H9 (cell line): ENCODE data around the gene LTB4R. TPM values are rescaled to one million over a fixed set of nuclear protein-coding genes. Genes with fewer than 3 reads are reported as not detected.

Experiments
- DNase-seq: peaks from one replicate; pipeline ENCODE4 v3.0.0-alpha.2; 2017
- H2AFZ ChIP-seq: one replicate; pipeline ENCODE4 v1.6.1; 2013; ENCODE audit warnings: mild to moderate bottlenecking, low read length, control low read depth, moderate library complexity
- H2AK5ac ChIP-seq: 2 replicates; pipeline ENCODE4 v1.6.1; 2013; ENCODE audit warnings: low read length, control low read depth, mixed read lengths; ENCODE audit not compliant: insufficient read length
- H2BK120ac ChIP-seq: one replicate; pipeline ENCODE4 v1.6.1; 2013; ENCODE audit warnings: low read depth, mild to moderate bottlenecking, low read length, control low read depth, inconsistent platforms; ENCODE audit not compliant: poor library complexity, severe bottlenecking
- H2BK12ac ChIP-seq: 2 replicates; pipeline ENCODE4 v1.6.1; 2013; ENCODE audit warnings: low read length, control low read depth, mixed read lengths, low read depth; ENCODE audit not compliant: insufficient read length
- H2BK15ac ChIP-seq: 2 replicates; pipeline ENCODE4 v1.6.1; 2013; ENCODE audit warnings: low read depth, low read length, control low read depth
- H2BK20ac ChIP-seq: one replicate; pipeline ENCODE4 v1.6.1; 2013; ENCODE audit warnings: low read depth, mild to moderate bottlenecking, low read length, control low read depth, inconsistent platforms; ENCODE audit not compliant: poor library complexity, severe bottlenecking
- H2BK5ac ChIP-seq: 2 replicates; pipeline ENCODE4 v1.6.1; 2013; ENCODE audit warnings: low read length, control low read depth, mixed read lengths; ENCODE audit not compliant: insufficient read length
- H3K14ac ChIP-seq: 2 replicates; pipeline ENCODE4 v1.6.1; 2013; ENCODE audit warnings: low read length, control low read depth; ENCODE audit not compliant: insufficient read depth
- H3K18ac ChIP-seq: 2 replicates; pipeline ENCODE4 v1.6.1; 2013; ENCODE audit warnings: low read depth, mild to moderate bottlenecking, mixed read lengths, low read length, control low read depth; ENCODE audit not compliant: insufficient read length
- H3K23ac ChIP-seq: 2 replicates; pipeline ENCODE4 v1.6.1; 2013; ENCODE audit warnings: low read length, control low read depth, mixed read lengths, low read depth; ENCODE audit not compliant: insufficient read length
- H3K23me2 ChIP-seq: 2 replicates; pipeline ENCODE4 v1.6.1; 2013; ENCODE audit warnings: low read depth, mild to moderate bottlenecking, mixed read lengths, low read length, control low read depth; ENCODE audit not compliant: insufficient read length, poor library complexity, severe bottlenecking
- H3K27ac ChIP-seq: 2 replicates; pipeline ENCODE4 v1.5.1; 2013; ENCODE audit warnings: low read length, control low read depth, mixed read lengths, low read depth; ENCODE audit not compliant: insufficient read length
- H3K27me3 ChIP-seq: 2 replicates; pipeline ENCODE4 v1.6.1; 2013; ENCODE audit warnings: low read length, control low read depth, inconsistent platforms; ENCODE audit not compliant: insufficient read depth
- H3K4ac ChIP-seq: 2 replicates; pipeline ENCODE4 v1.6.1; 2013; ENCODE audit warnings: low read depth, mild to moderate bottlenecking, control low read depth, inconsistent platforms, low read length, moderate library complexity
- H3K4me1 ChIP-seq: 2 replicates; pipeline ENCODE4 v1.6.1; 2013; ENCODE audit warnings: low read length, control low read depth, inconsistent platforms; ENCODE audit not compliant: insufficient read depth
- H3K4me2 ChIP-seq: 2 replicates; pipeline ENCODE4 v1.6.1; 2013; ENCODE audit warnings: low read length, control low read depth, mixed read lengths; ENCODE audit not compliant: insufficient read length, insufficient read depth
- H3K56ac ChIP-seq: 2 replicates; pipeline ENCODE4 v1.6.1; 2013; ENCODE audit warnings: low read depth, mild to moderate bottlenecking, mixed read lengths, low read length, control low read depth; ENCODE audit not compliant: insufficient read length
- H3K79me1 ChIP-seq: 2 replicates; pipeline ENCODE4 v1.6.1; 2013; ENCODE audit warnings: low read depth, mild to moderate bottlenecking, moderate library complexity, low read length, control low read depth, inconsistent platforms; ENCODE audit not compliant: insufficient read depth, poor library complexity, severe bottlenecking
- H3K79me2 ChIP-seq: 2 replicates; pipeline ENCODE4 v1.6.1; 2013; ENCODE audit warnings: low read length, control low read depth, inconsistent platforms; ENCODE audit not compliant: insufficient read depth
- H3K9ac ChIP-seq: 2 replicates; pipeline ENCODE4 v1.6.1; 2013; ENCODE audit warnings: low read length, control low read depth, mixed read lengths; ENCODE audit not compliant: insufficient read length; ENCODE audit errors: extremely low read depth
- H3K9me3 ChIP-seq: one replicate; pipeline ENCODE4 v1.6.1; 2013; ENCODE audit warnings: low read depth, low read length, inconsistent platforms; ENCODE audit not compliant: control insufficient read depth
- H3T11ph ChIP-seq: one replicate; pipeline ENCODE4 v1.6.1; 2013; ENCODE audit warnings: mild to moderate bottlenecking, low read length, control low read depth, inconsistent platforms
- H4K20me1 ChIP-seq: one replicate; pipeline ENCODE4 v1.6.1; 2013; ENCODE audit not compliant: control insufficient read depth, insufficient read length, insufficient read depth
- H4K5ac ChIP-seq: 2 replicates; pipeline ENCODE4 v1.6.1; 2013; ENCODE audit warnings: low read depth, mild to moderate bottlenecking, mixed read lengths, low read length, control low read depth; ENCODE audit not compliant: insufficient read length
- H4K8ac ChIP-seq: replicated peaks from 2 replicates; pipeline ENCODE4 v1.6.1; 2013; ENCODE audit warnings: low read length, control low read depth, mixed read lengths, low read depth; ENCODE audit not compliant: insufficient read length
- H4K91ac ChIP-seq: 2 replicates; pipeline ENCODE4 v1.6.1; 2013; ENCODE audit warnings: low read depth, mild to moderate bottlenecking, moderate library complexity, mixed read lengths, low read length, control low read depth; ENCODE audit not compliant: insufficient read length
- H3K27ac Mint-ChIP-seq, 3 experiments: 2 replicates in 2 of 3; 3 replicates in 1 of 3; pipeline ENCODE4 v1.8.0; 2020 to 2021; ENCODE audit warnings: mixed read lengths in 3 of 3, mild to moderate bottlenecking in 1 of 3, moderate library complexity in 1 of 3
- H3K27me3 Mint-ChIP-seq: 2 replicates; pipeline ENCODE4 v1.8.0; 2021; ENCODE audit warnings: low read depth, mild to moderate bottlenecking, moderate library complexity, mixed read lengths
- H3K36me3 Mint-ChIP-seq, 3 experiments: 2 replicates in 2 of 3; 3 replicates in 1 of 3; pipeline ENCODE4 v1.8.0; 2020 to 2021; ENCODE audit warnings: low read depth in 3 of 3, mixed read lengths in 3 of 3; ENCODE audit not compliant: insufficient read depth in 1 of 3
- H3K4me1 Mint-ChIP-seq, 2 experiments: 2 replicates each; pipeline ENCODE4 v1.8.0; 2020; ENCODE audit warnings: mixed read lengths in 2 of 2
- H3K4me3 Mint-ChIP-seq, 2 experiments: 2 replicates in 1 of 2; 3 replicates in 1 of 2; pipeline ENCODE4 v1.8.0; 2020 to 2021; ENCODE audit warnings: mild to moderate bottlenecking in 2 of 2, mixed read lengths in 2 of 2, moderate library complexity in 1 of 2
- H3K9me3 Mint-ChIP-seq, 2 experiments: 2 replicates in 1 of 2; 3 replicates in 1 of 2; pipeline ENCODE4 v1.8.0; 2020; ENCODE audit warnings: mild to moderate bottlenecking in 2 of 2, mixed read lengths in 2 of 2, moderate library complexity in 1 of 2
- WGBS: extraction: QIAGEN DNeasy Blood & Tissue Kit; methylation state at CpG from one replicate; pipeline ENCODE4 v1.1.7; 2013; ENCODE audit warnings: missing lambda C conversion rate, low lambda C conversion rate, mixed read lengths; ENCODE audit not compliant: insufficient read length; ENCODE audit errors: extremely low coverage; 5-methylcytosine and 5-hydroxymethylcytosine counted together
- total RNA-seq: library from RNA; stranded (reverse); gene quantifications from 2 replicates; pipeline ENCODE4 v1.2.1, GENCODE V29; 2021
- TF ChIP-seq, protein P1 (sequence below): fragments of 200-600 bp; sonication (generic); conservative IDR thresholded peaks from 3 replicates; pipeline ENCODE4 v1.8.0; 2021; ENCODE audit warnings: antibody characterized with exemption, mild to moderate bottlenecking

The LTB4R gene
- total RNA-seq, 1 experiment from 2014 or later: 8.9 TPM

- Histone ChIP-seq H3K18ac (no peak overlapping the region), H3K23ac (no peak overlapping the region), H3K4ac (no peak overlapping the region), H2AFZ (no peak overlapping the region), H4K20me1 (no peaks in the 10 kb centered on the region), H3K23me2 (no peaks in the 10 kb centered on the region), H2BK20ac (no peak overlapping the region), H3K27me3 (no peaks in the 10 kb centered on the region), H2BK5ac (no peak overlapping the region), H3K9ac (no peak overlapping the region), H2BK120ac (no peak overlapping the region), H3K56ac (no peak overlapping the region), H4K8ac (no peak overlapping the region), H4K5ac (no peak overlapping the region), H3T11ph (no peak overlapping the region), H2BK15ac (no peak overlapping the region), H2AK5ac (no peak overlapping the region), H3K9me3 (no peaks in the 10 kb centered on the region), H3K27ac (no peak overlapping the region), H2BK12ac (no peak overlapping the region), H3K79me1 (no peaks in the 10 kb centered on the region), H4K91ac (no peak overlapping the region), H3K14ac (no peak overlapping the region; the same call in 1 of the 2 replicates), H3K4me2 (no peak overlapping the region), H3K4me1 (no peaks in the 10 kb centered on the region), H3K79me2 (no peaks in the 10 kb centered on the region)
- WGBS: no CpG with 5 or more reads among the region's 5 CpGs
- no peaks in the 10 kb centered on the region for H3K27me3 Mint-ChIP-seq
- H3K36me3 Mint-ChIP-seq: no peaks in the 10 kb centered on the region
- no peaks in the 10 kb centered on the region for H3K9me3 Mint-ChIP-seq
- no peak overlapping the region for H3K4me3 Mint-ChIP-seq
- peaks cover 2% of the 10 kb centered on the region in 2 experiments; a peak in 1 of 4 replicates for H3K4me1 Mint-ChIP-seq
- peak overlapping the region in 2 of 3 experiments; percentile 16 to 44; a peak in 2 of 7 replicates for H3K27ac Mint-ChIP-seq
- no peak for DNase-seq
- TF ChIP-seq, protein P1, sequence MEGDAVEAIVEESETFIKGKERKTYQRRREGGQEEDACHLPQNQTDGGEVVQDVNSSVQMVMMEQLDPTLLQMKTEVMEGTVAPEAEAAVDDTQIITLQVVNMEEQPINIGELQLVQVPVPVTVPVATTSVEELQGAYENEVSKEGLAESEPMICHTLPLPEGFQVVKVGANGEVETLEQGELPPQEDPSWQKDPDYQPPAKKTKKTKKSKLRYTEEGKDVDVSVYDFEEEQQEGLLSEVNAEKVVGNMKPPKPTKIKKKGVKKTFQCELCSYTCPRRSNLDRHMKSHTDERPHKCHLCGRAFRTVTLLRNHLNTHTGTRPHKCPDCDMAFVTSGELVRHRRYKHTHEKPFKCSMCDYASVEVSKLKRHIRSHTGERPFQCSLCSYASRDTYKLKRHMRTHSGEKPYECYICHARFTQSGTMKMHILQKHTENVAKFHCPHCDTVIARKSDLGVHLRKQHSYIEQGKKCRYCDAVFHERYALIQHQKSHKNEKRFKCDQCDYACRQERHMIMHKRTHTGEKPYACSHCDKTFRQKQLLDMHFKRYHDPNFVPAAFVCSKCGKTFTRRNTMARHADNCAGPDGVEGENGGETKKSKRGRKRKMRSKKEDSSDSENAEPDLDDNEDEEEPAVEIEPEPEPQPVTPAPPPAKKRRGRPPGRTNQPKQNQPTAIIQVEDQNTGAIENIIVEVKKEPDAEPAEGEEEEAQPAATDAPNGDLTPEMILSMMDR: no peak
Measured at GRCh38 chr14:24283796-24284460, 27.4 kb upstream of the LTB4R start.
